22Rv1 (cell line): Measurements from ENCODE around the gene PKP2.
"Not testable (repeated sequence)": the region's sequence is repeated elsewhere in the genome, so short reads cannot be mapped to it uniquely, and the experiment has no call there.

Experiments
- H3K27ac ChIP-seq: fragments of 450-650 bp; 2 replicates; pipeline ENCODE4 v1.5.1; 2017
- CTCF ChIP-seq: fragments of 450-650 bp; IDR thresholded peaks from 2 replicates; pipeline ENCODE4 v1.5.1; 2017; ENCODE audit warnings: mild to moderate bottlenecking
- ZFX ChIP-seq: fragments of 450-650 bp; IDR thresholded peaks from 2 replicates; pipeline ENCODE4 v1.6.1; 2017; ENCODE audit warnings: antibody characterized with exemption, borderline replicate concordance

The PKP2 gene

GRCh38 chr12:32885831-32886230, 10.7 kb downstream of the PKP2 start:
- no peak for TF ChIP-seq ZFX
- no peak for TF ChIP-seq CTCF
- no peak overlapping the region for H3K27ac ChIP-seq

GRCh38 chr12:32884962-32885361, 11.6 kb downstream of the PKP2 start:
- no peak for TF ChIP-seq CTCF
- no peak for TF ChIP-seq ZFX
- H3K27ac ChIP-seq = no peak overlapping the region

- TF ChIP-seq ZFX (no peak), CTCF (no peak)
- no peak overlapping the region for H3K27ac ChIP-seq
Measured at GRCh38 chr12:32881702-32882101, 14.9 kb downstream of the PKP2 start.

GRCh38 chr12:32881107-32881506, 15.5 kb downstream of the PKP2 start:
- no peak for TF ChIP-seq CTCF
- TF ChIP-seq ZFX = no peak
- H3K27ac ChIP-seq = no peak overlapping the region

- H3K27ac ChIP-seq = not testable (repeated sequence)
Measured at GRCh38 chr12:32879066-32879465, 17.5 kb downstream of the PKP2 start.

GRCh38 chr12:32877601-32878459, 18.7 kb downstream of the PKP2 start:
- no peak for TF ChIP-seq CTCF
- no peak for TF ChIP-seq ZFX
- no peak overlapping the region for H3K27ac ChIP-seq

GRCh38 chr12:32876004-32876403, 20.6 kb downstream of the PKP2 start:
- no peak overlapping the region for H3K27ac ChIP-seq
- TF ChIP-seq CTCF (no peak), ZFX (no peak)

- no peak overlapping the region for H3K27ac ChIP-seq
- TF ChIP-seq ZFX = no peak
- no peak for TF ChIP-seq CTCF
Measured at GRCh38 chr12:32874975-32875374, 21.6 kb downstream of the PKP2 start.
